ENCODE measurements around the gene CCDC183.
"Not testable (repeated sequence)": the region's sequence is repeated elsewhere in the genome, so short reads cannot be mapped to it uniquely, and the experiment has no call there.

Gene CCDC183

GRCh38 chr9:136843801-136844740 lies 47.9 kb downstream of the CCDC183 start:
- not testable (repeated sequence) for H3K9me3 ChIP-seq (ENCODE audit: control insufficient read depth, insufficient read depth, low read length); H3K36me3 ChIP-seq (ENCODE audit: insufficient read depth, low read length); H3K4me1 ChIP-seq (ENCODE audit: insufficient read depth, low read length); H3K9ac ChIP-seq (ENCODE audit: low read depth, low read length)

GRCh38 chr9:136844761-136845464 lies 48.8 kb downstream of the CCDC183 start:
- Histone ChIP-seq H3K36me3 (ENCODE audit: insufficient read depth, low read length) (no peaks in the 10 kb centered on the region), H3K9me3 (ENCODE audit: control insufficient read depth, insufficient read depth, low read length) (no peaks in the 10 kb centered on the region), H3K4me1 (ENCODE audit: insufficient read depth, low read length) (peaks cover 8% of the 10 kb centered on the region; the same call in 1 of the 2 replicates), H3K9ac (ENCODE audit: low read depth, low read length) (no peak overlapping the region)

GRCh38 chr9:136845465-136846260 lies 49.5 kb downstream of the CCDC183 start:
- Histone ChIP-seq H3K9ac (ENCODE audit: low read depth, low read length) (peak overlapping the region; percentile 4; the same call in 1 of the 2 replicates), H3K9me3 (ENCODE audit: control insufficient read depth, insufficient read depth, low read length) (no peaks in the 10 kb centered on the region), H3K36me3 (ENCODE audit: insufficient read depth, low read length) (no peaks in the 10 kb centered on the region), H3K4me1 (ENCODE audit: insufficient read depth, low read length) (peaks cover 4% of the 10 kb centered on the region; the same call in 1 of the 2 replicates)

- Histone ChIP-seq H3K9ac (ENCODE audit: low read depth, low read length) (peak overlapping the region; percentile 47; the same call in 1 of the 2 replicates), H3K4me1 (ENCODE audit: insufficient read depth, low read length) (peaks cover 2% of the 10 kb centered on the region; the same call in 1 of the 2 replicates), H3K36me3 (ENCODE audit: insufficient read depth, low read length) (no peaks in the 10 kb centered on the region), H3K9me3 (ENCODE audit: control insufficient read depth, insufficient read depth, low read length) (no peaks in the 10 kb centered on the region)
Observed at GRCh38 chr9:136846376-136847087, 50.4 kb downstream of the CCDC183 start.

- Histone ChIP-seq H3K9me3 (ENCODE audit: control insufficient read depth, insufficient read depth, low read length) (no peaks in the 10 kb centered on the region), H3K4me1 (ENCODE audit: insufficient read depth, low read length) (no peaks in the 10 kb centered on the region), H3K36me3 (ENCODE audit: insufficient read depth, low read length) (no peaks in the 10 kb centered on the region), H3K9ac (ENCODE audit: low read depth, low read length) (peak overlapping the region; percentile 77)
Observed at GRCh38 chr9:136847088-136847825, 51.1 kb downstream of the CCDC183 start.

GRCh38 chr9:136847826-136848392 lies 51.8 kb downstream of the CCDC183 start:
- Histone ChIP-seq H3K9me3 (ENCODE audit: control insufficient read depth, insufficient read depth, low read length) (no peaks in the 10 kb centered on the region), H3K9ac (ENCODE audit: low read depth, low read length) (peak overlapping the region; percentile 77), H3K36me3 (ENCODE audit: insufficient read depth, low read length) (no peaks in the 10 kb centered on the region), H3K4me1 (ENCODE audit: insufficient read depth, low read length) (no peaks in the 10 kb centered on the region)

GRCh38 chr9:136848393-136849037 lies 52.4 kb downstream of the CCDC183 start:
- no peaks in the 10 kb centered on the region for H3K36me3 ChIP-seq (ENCODE audit: insufficient read depth, low read length)
- peak overlapping the region; percentile 77 for H3K9ac ChIP-seq (ENCODE audit: low read depth, low read length)
- H3K4me1 ChIP-seq (ENCODE audit: insufficient read depth, low read length) = no peaks in the 10 kb centered on the region
- H3K9me3 ChIP-seq (ENCODE audit: control insufficient read depth, insufficient read depth, low read length) = no peaks in the 10 kb centered on the region

GRCh38 chr9:136849038-136849959 lies 53.2 kb downstream of the CCDC183 start, which contains the start of gene PHPT1:
TSS of gene PHPT1 (plus strand) at chr9:136849409. CDS start at chr9:136849431, 22 bp downstream.
- H3K36me3 ChIP-seq (ENCODE audit: insufficient read depth, low read length) = no peaks in the 10 kb centered on the region
- H3K9me3 ChIP-seq (ENCODE audit: control insufficient read depth, insufficient read depth, low read length) = no peaks in the 10 kb centered on the region
- H3K9ac ChIP-seq (ENCODE audit: low read depth, low read length) = peak within 1 kb of the TSS; percentile 79
- H3K4me1 ChIP-seq (ENCODE audit: insufficient read depth, low read length) = no peaks in the 10 kb centered on the region

- H3K4me1 ChIP-seq (ENCODE audit: insufficient read depth, low read length) = no peaks in the 10 kb centered on the region
- peak overlapping the region; percentile 79 for H3K9ac ChIP-seq (ENCODE audit: low read depth, low read length)
- H3K36me3 ChIP-seq (ENCODE audit: insufficient read depth, low read length) = no peaks in the 10 kb centered on the region
- H3K9me3 ChIP-seq (ENCODE audit: control insufficient read depth, insufficient read depth, low read length) = no peaks in the 10 kb centered on the region
Observed at GRCh38 chr9:136849960-136850865, 54.1 kb downstream of the CCDC183 start.

GRCh38 chr9:136850866-136851775 lies 55.0 kb downstream of the CCDC183 start:
- no peaks in the 10 kb centered on the region for H3K36me3 ChIP-seq (ENCODE audit: insufficient read depth, low read length)
- no peaks in the 10 kb centered on the region for H3K9me3 ChIP-seq (ENCODE audit: control insufficient read depth, insufficient read depth, low read length)
- H3K4me1 ChIP-seq (ENCODE audit: insufficient read depth, low read length) = no peaks in the 10 kb centered on the region
- no peak overlapping the region for H3K9ac ChIP-seq (ENCODE audit: low read depth, low read length)

Measured in ES-I3 (cell line).